HepG2 (cell line): ENCODE measurements around the gene POLN. TPM values are rescaled to one million over a fixed set of nuclear protein-coding genes. Genes with fewer than 3 reads are reported as not detected.

Experiments
- ATAC-seq: fragments of 200-7000 bp; cut with Tn5 transposase; 3 replicates; pipeline ENCODE4 v1.9.1; 2020; ENCODE audit warnings: mild to moderate bottlenecking, moderate library complexity
- BruUV-seq: library from RNA; stranded (reverse); fragments of 400-500 nt; replicated peaks from 2 replicates; lab custom pipeline; 2021; lab: Mats Ljungman, UMichigan
- CTCF ChIA-PET: fragments of 300-600 bp; formaldehyde crosslinking; extraction: SDS; loops from one replicate; lab custom pipeline; 2021; ENCODE audit warnings: low total read pairs, inconsistent platforms, low intra/inter-chr PET ratio; lab: Yijun Ruan, JAX
- POLR2A ChIA-PET: fragments of 350-600 bp; sonication (Branson Sonifier 250); formaldehyde crosslinking; loops from one replicate; lab custom pipeline; 2020; ENCODE audit warnings: antibody characterized with exemption, inconsistent platforms; lab: Yijun Ruan, JAX
- DNase-seq: peaks from one replicate; pipeline ENCODE4 v3.0.0-alpha.2; 2015; ENCODE audit warnings: low spot score
- FAIRE-seq: peaks from 3 replicates; lab custom pipeline; 2011; peaks lifted over from hg19 to GRCh38; lab: Jason Lieb, UNC
- H2AFZ ChIP-seq: one replicate; pipeline ENCODE4 v1.6.1; 2011; ENCODE audit warnings: low read length, inconsistent platforms
- H3K27ac ChIP-seq: fragments of 300-600 bp; 3 replicates; pipeline ENCODE4 v1.8.0; 2011; ENCODE audit warnings: mixed run types, mild to moderate bottlenecking, mixed read lengths, low read length, inconsistent platforms; ENCODE audit not compliant: insufficient read depth; ENCODE audit errors: extremely low read length
- H3K27me3 ChIP-seq, 2 experiments: fragments of 200-600 bp in 1 of 2; 2 replicates in 1 of 2; 3 replicates in 1 of 2; pipeline versions ENCODE4 v1.6.0 to v1.8.0; 2011; ENCODE audit warnings: low read length in 2 of 2, mild to moderate bottlenecking in 2 of 2, moderate library complexity in 2 of 2, inconsistent platforms in 1 of 2; ENCODE audit not compliant: insufficient read depth in 2 of 2, control insufficient read depth in 1 of 2
- H3K36me3 ChIP-seq, 2 experiments: fragments of 200-600 bp in 1 of 2; replicated peaks in 1 of 2; 2 replicates in 1 of 2; 3 replicates in 1 of 2; pipeline versions ENCODE4 v1.5.1 to v1.8.0; 2011; ENCODE audit warnings: low read length in 2 of 2, inconsistent platforms in 1 of 2; ENCODE audit not compliant: insufficient read depth in 2 of 2, control insufficient read depth in 1 of 2
- H3K4me1 ChIP-seq: 2 replicates; pipeline ENCODE4 v1.5.1; 2012; ENCODE audit warnings: low read length, inconsistent platforms; ENCODE audit not compliant: insufficient read depth
- H3K4me2 ChIP-seq: 2 replicates; pipeline ENCODE4 v1.6.0; 2011; ENCODE audit warnings: low read depth, low read length, inconsistent platforms
- H3K4me3 ChIP-seq, 3 experiments: fragments of 200-600 bp in 1 of 3; sonication (generic), shearing (Covaris generic) in 1 of 3; replicated peaks in 1 of 3; 2 replicates each; pipeline ENCODE4 v1.5.1; 2011 to 2016; ENCODE audit warnings: low read length in 3 of 3, inconsistent platforms in 2 of 3, low read depth in 2 of 3, mild to moderate bottlenecking in 2 of 3, control low read depth in 1 of 3, mixed read lengths in 1 of 3; ENCODE audit not compliant: insufficient read depth in 1 of 3
- H3K79me2 ChIP-seq: one replicate; pipeline ENCODE4 v1.6.1; 2011; ENCODE audit warnings: low read length, inconsistent platforms; ENCODE audit not compliant: insufficient read depth
- H3K9ac ChIP-seq: 2 replicates; pipeline ENCODE4 v1.6.0; 2011; ENCODE audit warnings: mild to moderate bottlenecking, low read depth, low read length, inconsistent platforms; ENCODE audit not compliant: insufficient read depth
- H3K9me3 ChIP-seq: 2 replicates; pipeline ENCODE4 v1.5.1; 2012; ENCODE audit warnings: mild to moderate bottlenecking, low read length
- H4K20me1 ChIP-seq: 2 replicates; pipeline ENCODE4 v1.6.0; 2011; ENCODE audit warnings: inconsistent platforms, mild to moderate bottlenecking, low read length, moderate library complexity; ENCODE audit not compliant: insufficient read depth
- ZNF629 ChIP-seq: sonication (generic); formaldehyde crosslinking; conservative IDR thresholded peaks from 2 replicates; pipeline ENCODE4 v1.5.0; 2020; ENCODE audit warnings: missing genetic modification reagents
- ZNF660 ChIP-seq: sonication (generic); formaldehyde crosslinking; IDR thresholded peaks from 2 replicates; pipeline ENCODE4 v1.5.1; 2020; ENCODE audit warnings: mild to moderate bottlenecking, low read depth, missing genetic modification reagents, borderline replicate concordance
- WGBS: methylation state at CpG from one replicate; pipeline ENCODE4 v1.1.6; 2017; ENCODE audit warnings: low lambda C conversion rate; 5-methylcytosine and 5-hydroxymethylcytosine counted together
- in situ Hi-C: cut with HindIII; loops from 2 replicates; pipeline ENCODE4 v1.10.0; 2017; ENCODE audit warnings: low pct_unique_long_range_greater_than_20kb; ENCODE audit not compliant: extremely low pct_ligation_motif_present
- intact Hi-C: fragments of 100-400 bp; cut with micrococcal nuclease; formaldehyde crosslinking; loops from one replicate; pipeline ENCODE4 v1.10.0; 2022; ENCODE audit not compliant: unreplicated experiment
- polyA plus RNA-seq, 8 experiments: library from polyadenylated mRNA; depleted of rRNA in 3 of 8; stranded (reverse) in 7 of 8; unstranded in 1 of 8; fragments of >200 nt; fragmentation: Illumina TruSeq in 4 of 8; extraction: Trizol in 4 of 8; gene quantifications; 2 replicates each; pipeline versions ENCODE4 v1.2.1 to v1.2.3, GENCODE V29; 2011 to 2016; ENCODE audit warnings: low read depth in 4 of 8, missing spikeins in 1 of 8, mixed read lengths in 1 of 8; ENCODE audit not compliant: insufficient read depth in 1 of 8
- total RNA-seq, 5 experiments: library from RNA; depleted of rRNA; stranded (reverse); fragments of >200 nt; fragmentation: Illumina TruSeq; extraction: Trizol; gene quantifications; 2 replicates each; pipeline ENCODE4 v1.2.3, GENCODE V29; 2016; ENCODE audit warnings: low read depth in 1 of 5
- TF ChIP-seq, protein P1 (sequence below), 2 experiments: sonication (generic) in 1 of 2; formaldehyde crosslinking in 1 of 2; IDR thresholded peaks; 2 replicates each; pipeline versions ENCODE4 v1.6.1 to v1.9.0; 2014 to 2022; ENCODE audit warnings: antibody characterized with exemption in 1 of 2, borderline replicate concordance in 1 of 2, inconsistent platforms in 1 of 2, low read depth in 1 of 2, missing genetic modification reagents in 1 of 2

POLN gene
- total and polyA plus RNA-seq, 2 of the 13 experiments (the other 11 are each of a cell fraction or from before 2014, with no cell fraction given) = 0.93 to 1.5 TPM

DNA sequence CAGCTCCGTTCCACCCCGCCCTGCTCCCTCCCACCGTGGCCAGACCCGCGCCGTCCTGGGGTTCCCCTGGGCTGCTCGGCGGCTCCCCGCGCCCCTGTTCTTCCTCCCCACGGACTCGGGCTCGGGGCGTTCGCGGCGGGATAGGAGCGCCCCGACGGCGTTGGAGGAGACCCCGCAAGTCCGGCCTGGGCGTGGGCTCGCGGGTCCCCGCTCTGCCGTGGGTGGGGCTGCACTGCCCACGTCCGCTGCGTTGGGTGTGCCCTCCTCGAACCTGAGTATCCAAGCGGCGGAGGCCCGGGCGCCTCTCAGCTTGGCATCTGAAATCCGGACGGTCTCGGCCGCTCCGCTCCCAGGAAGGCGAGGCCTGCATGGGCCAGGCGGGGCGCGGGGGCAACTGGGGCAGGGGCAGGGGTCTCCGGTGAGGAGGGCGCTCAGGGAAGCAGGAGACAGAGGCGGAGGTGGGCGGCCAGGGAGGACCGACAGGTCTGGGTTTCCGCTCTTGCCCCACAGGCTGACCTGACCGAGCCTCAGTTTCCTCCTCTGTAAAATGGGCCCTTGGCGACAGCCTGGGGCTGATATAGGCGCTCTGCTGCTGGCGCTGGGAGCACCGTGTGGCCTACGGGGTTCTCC, 194.8 kb downstream of the POLN start:
- no peaks in the 10 kb centered on the region for H3K36me3 ChIP-seq
- H3K9ac ChIP-seq = no peak overlapping the region
- intact Hi-C loops (no loop called here), in situ Hi-C loops (no loop called here)
- H3K4me3 ChIP-seq = no peak overlapping the region
- DNase-seq (no peak), ATAC-seq (no peak), FAIRE-seq (no peak)
- no TSS peak for BruUV-seq
- TF ChIP-seq ZNF629 (CRISPR knock-in tag) (peak; percentile 71), ZNF660 (no peak)
- TF ChIP-seq, protein P1, sequence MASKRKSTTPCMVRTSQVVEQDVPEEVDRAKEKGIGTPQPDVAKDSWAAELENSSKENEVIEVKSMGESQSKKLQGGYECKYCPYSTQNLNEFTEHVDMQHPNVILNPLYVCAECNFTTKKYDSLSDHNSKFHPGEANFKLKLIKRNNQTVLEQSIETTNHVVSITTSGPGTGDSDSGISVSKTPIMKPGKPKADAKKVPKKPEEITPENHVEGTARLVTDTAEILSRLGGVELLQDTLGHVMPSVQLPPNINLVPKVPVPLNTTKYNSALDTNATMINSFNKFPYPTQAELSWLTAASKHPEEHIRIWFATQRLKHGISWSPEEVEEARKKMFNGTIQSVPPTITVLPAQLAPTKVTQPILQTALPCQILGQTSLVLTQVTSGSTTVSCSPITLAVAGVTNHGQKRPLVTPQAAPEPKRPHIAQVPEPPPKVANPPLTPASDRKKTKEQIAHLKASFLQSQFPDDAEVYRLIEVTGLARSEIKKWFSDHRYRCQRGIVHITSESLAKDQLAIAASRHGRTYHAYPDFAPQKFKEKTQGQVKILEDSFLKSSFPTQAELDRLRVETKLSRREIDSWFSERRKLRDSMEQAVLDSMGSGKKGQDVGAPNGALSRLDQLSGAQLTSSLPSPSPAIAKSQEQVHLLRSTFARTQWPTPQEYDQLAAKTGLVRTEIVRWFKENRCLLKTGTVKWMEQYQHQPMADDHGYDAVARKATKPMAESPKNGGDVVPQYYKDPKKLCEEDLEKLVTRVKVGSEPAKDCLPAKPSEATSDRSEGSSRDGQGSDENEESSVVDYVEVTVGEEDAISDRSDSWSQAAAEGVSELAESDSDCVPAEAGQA (IDR thresholded peaks at IDR 0.05; ENCODE audit: low read depth) = no peak
- TF ChIP-seq, protein P1 (CRISPR knock-in tag; IDR thresholded peaks at IDR 0.05; ENCODE audit: borderline replicate concordance) = no peak
- POLR2A ChIA-PET = no interaction called here
- H3K4me2 ChIP-seq = no peak overlapping the region
- H2AFZ ChIP-seq = no peak overlapping the region
- H3K79me2 ChIP-seq = no peaks in the 10 kb centered on the region
- H3K27ac ChIP-seq = no peak overlapping the region
- no peaks in the 10 kb centered on the region for H4K20me1 ChIP-seq
- peaks cover 3 to 21% of the 10 kb centered on the region in 2 experiments; a peak in 4 of 5 replicates for H3K27me3 ChIP-seq
- H3K4me1 ChIP-seq = no peaks in the 10 kb centered on the region
- no peaks in the 10 kb centered on the region for H3K9me3 ChIP-seq
- 74% methylated on average over 33 of the region's 57 CpGs for WGBS
- CTCF ChIA-PET = no interaction called here
